NCI-H2029 (cell line): ENCODE measurements around the gene CXorf65.

Source experiments
- DNase-seq: peaks from one replicate; lab custom pipeline; 2025; lab: John Stamatoyannopoulos, UW

Gene CXorf65

DNA sequence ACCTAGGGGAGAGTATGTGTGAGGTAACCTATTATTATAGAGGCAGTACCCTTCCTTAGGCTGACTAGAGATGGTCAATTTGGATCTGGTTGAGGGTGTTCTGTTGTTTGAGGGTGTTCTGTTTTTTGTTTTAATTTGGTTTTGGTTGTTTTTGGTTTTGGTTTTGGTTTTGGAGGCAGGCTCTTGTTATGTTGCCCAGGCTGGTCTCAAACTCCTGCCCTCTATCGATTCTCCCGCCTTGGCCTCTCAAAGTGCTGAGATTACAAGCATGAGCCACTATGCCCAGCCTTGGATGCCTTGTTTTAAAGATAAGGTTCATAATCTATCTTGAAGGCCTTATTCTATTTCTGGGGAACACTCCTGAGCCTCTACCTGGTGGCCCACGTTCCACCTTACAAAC lies 912 bp downstream of the CXorf65 start:
- DNase-seq, result no peak

DNA sequence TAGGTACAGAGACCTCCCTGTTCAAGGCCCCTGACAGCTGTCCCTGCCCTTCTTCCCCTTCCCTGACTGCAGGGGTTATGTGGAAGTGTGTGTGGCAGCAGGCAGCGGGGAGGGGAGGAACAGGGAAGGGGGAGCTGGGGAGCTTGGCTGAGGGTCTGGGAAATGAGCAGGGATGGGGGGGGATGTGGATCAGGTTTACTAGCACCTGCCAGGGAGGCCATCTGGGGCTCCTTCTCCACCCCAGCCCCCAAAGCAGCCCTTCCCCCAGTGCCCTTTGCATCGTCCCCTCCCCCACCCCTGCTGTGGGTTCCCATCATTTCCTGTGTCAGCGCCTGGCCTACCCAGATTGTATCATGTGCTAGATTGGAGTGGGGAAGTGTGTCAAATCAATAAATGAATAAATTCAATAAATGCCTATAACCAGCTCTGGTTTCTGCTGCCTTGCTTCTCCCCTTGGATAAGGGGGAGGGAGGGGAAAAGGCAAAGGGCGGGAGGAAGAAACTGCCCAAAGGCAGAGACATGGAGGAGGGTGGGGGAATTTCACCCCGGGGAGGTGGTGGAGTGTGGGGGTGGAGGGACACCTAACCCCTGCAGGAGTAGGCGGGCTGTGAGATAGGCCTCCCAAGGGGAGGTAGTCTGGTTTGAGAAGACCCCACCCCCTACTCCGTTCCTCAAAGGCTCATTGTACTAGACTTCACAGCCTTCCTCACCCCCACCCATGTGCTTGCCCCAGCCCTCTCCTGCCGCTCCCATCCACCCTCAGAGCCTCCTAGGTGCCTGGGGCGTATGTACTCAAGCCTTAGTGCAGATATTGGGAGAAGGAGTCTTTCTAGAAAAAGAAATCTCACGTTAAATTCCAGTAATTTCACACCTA lies 3.2 kb downstream of the CXorf65 start:
- DNase-seq, result no peak

DNA sequence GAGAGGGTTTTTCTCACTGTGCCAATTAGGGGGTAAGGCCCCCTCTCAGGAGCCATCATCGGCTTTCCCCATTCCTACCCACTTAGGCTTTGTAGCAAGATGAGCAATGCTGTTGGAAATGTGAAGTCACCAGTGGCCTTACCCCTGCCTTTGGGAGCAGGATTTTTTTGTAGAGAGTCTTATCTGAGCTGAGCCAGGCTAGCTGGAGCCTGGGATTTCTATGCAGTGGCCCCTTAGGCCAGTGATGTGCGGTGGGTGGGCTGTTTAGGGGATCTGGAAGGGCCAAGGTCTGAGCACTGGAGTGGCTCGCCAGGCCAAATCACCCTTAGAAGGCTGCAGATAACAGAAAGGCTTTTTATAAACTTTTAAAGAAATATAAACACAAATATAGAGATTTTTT lies 4.2 kb downstream of the CXorf65 start:
- no peak for DNase-seq

DNA sequence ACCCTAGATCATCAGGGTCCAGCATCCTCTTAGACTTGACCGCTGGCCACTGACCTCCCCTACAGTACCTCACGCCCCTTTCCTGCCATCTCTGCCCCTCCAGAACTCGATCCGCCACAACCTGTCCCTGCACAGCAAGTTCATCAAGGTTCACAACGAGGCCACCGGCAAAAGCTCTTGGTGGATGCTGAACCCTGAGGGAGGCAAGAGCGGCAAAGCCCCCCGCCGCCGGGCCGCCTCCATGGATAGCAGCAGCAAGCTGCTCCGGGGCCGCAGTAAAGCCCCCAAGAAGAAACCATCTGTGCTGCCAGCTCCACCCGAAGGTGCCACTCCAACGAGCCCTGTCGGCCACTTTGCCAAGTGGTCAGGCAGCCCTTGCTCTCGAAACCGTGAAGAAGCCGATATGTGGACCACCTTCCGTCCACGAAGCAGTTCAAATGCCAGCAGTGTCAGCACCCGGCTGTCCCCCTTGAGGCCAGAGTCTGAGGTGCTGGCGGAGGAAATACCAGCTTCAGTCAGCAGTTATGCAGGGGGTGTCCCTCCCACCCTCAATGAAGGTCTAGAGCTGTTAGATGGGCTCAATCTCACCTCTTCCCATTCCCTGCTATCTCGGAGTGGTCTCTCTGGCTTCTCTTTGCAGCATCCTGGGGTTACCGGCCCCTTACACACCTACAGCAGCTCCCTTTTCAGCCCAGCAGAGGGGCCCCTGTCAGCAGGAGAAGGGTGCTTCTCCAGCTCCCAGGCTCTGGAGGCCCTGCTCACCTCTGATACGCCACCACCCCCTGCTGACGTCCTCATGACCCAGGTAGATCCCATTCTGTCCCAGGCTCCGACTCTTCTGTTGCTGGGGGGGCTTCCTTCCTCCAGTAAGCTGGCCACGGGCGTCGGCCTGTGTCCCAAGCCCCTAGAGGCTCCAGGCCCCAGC lies 5.7 kb downstream of the CXorf65 start:
- no peak for DNase-seq

DNA sequence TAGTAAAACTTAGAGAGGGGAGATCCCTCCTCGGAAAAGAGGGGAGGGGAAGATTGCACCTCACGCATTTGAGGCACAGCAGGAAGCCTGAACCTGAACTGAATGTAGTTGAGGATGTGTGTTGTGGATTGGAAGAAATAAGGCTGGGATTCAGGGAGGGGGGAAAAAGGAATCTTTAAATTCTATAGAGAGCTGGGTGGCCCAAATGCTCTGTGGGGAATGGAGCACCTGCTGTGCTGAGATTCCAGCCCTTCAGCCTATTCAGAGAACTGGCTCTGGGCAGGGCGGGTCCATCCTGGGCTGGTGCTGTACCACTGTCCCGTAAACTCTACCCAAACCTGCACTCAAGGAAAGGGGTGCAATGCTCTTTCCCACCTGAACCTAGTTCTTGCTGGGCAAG lies 6.8 kb downstream of the CXorf65 start:
- no peak for DNase-seq

DNA sequence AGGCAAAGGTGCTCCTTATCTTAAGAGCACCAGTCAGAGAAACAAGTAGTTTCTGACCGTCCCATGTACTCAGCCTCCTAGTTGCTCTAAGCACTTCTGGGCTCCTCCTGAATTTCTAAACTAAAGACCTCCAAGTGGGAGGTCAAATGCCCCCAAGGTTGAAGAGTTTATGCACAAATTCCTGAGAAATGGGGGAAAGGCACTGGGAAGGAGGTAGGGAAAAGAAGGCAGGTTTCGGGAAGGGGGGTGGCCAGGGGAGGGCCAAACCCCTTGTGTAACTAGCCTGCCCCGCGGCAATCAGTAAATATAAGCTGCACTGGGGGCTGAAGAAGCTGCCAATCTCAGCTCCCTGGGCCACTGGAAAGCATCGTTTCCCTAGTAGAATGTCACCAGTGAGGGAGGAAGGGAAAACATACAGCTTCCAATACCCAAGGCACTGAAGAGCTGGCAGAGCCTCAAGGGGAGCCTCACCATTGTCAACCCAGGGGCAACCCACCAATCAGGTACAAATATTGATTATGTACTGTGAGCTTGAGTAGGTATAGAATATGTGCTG lies 7.5 kb downstream of the CXorf65 start:
- DNase-seq, result no peak

DNA sequence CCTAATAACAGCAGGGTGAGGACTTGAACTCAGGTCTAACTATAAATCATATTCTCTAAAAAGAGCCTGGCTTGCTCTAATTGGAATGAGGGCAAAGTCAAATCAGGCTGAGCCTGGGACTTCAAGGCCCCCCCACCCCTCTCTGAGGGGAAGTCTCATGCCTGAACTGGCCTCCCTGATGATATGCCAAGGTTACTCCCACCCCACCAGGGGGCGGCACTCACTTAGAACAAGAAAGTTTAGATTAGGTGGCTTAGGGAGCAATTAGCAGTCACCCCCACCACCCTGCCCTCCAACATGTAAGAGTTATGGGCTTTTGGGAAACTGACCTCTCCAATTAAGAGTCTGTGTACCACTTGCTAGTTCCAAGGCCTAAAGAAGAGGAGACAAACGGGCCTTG lies 8.2 kb downstream of the CXorf65 start:
- DNase-seq, result no peak

DNA sequence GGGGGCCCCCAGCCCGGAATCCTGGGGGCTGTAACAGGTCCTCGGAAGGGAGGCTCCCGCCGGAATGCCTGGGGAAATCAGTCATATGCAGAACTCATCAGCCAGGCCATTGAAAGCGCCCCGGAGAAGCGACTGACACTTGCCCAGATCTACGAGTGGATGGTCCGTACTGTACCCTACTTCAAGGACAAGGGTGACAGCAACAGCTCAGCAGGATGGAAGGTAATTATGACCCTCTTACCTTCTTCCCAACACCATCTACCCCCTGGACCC lies 9.8 kb downstream of the CXorf65 start:
- no peak for DNase-seq

DNA sequence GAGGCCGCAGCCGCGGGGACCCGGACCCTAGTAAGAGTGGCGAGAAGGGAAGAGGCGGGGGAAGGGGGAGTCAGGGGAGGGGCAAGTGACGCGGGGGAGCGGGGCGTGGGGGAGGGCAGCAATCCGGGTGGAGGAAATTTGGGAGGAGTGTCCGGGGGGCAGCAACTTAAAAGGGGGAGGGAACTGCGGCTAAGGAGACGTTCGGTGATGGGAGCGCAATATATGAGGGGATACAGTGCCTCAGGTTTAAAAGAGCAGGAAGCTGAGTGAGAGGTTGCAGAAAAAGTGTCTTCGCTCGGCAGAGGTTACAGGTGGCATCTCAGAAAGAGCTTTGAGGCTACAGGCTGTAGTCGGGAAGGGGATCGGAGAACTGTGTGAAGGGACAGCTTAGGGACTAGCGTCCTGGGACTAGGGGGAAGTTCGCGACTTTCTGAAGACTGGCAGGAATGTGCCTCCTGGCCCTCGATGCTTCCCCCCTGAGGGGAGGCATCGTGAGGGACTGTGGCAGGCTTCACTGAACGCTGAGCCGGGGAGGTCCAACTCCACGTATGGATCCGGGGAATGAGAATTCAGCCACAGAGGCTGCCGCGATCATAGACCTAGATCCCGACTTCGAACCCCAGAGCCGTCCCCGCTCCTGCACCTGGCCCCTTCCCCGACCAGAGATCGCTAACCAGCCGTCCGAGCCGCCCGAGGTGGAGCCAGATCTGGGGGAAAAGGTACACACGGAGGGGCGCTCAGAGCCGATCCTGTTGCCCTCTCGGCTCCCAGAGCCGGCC lies 10.4 kb downstream of the CXorf65 start:
- DNase-seq, result no peak

DNA sequence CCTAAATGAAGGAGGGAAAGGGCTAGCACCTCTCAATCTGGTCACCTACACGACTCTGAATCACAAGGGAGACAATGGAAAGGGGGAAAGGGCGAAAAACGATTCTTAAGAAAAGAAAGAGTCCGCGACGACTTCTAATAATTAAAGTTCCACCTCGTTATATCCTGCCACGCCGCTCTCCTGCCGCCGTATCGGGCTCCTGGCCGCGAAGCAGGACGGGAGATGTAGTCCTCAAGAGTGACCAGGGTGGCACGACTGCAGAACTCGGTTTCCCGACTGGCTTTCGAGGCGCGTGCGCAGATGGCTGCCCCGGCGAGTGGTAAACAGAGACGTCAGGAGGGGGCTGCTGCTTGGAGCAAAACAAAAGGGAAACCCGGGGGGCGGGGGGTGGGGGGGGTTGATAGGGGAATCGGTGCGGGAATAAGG lies 11.0 kb downstream of the CXorf65 start, which contains the start of gene FOXO4:
Gene FOXO4 (plus strand): TSS at position 297 of the 426 bp plus-strand sequence. CDS start 678 bp downstream, outside the sequence.
- peak; percentile 68 for DNase-seq

DNA sequence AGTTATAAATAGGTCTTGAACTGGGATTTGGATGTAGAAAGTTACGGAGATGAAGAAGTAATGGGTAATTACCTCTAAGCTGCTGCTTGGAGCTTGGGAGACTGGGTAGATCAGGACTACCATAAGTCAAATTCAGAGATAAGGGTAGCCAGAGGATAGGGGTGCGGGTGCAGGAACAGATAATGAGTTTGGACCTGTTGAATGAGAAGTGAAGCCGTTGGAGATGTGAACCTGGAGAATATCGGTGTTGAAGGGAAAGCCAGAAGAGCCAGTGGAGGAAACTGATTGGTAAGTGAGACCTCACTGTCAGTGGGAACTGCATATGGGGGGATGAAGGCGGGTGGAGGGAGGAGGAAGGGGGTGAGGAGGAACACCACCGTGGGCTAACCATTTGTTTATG lies 11.5 kb downstream of the CXorf65 start:
- no peak for DNase-seq

DNA sequence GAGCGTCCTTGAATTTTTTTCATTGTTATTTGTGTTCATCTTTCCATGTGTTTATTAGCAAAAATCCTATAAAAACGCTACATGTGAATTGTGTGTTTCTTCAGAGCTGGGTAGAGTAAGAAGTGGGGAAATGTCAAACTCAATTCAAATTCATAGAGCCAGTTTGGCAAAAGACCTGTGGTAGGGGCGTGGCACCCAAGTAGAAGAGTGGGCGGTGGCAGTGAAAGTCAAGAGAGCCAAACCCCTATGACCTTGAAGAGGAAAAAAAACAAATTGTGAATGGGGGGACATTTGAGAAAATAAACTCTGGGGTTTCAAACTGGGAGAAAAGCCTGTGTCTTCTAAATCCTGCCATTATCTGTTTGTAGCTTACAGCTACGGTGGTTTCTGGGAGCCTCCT lies 15.3 kb downstream of the CXorf65 start:
- no peak for DNase-seq

DNA sequence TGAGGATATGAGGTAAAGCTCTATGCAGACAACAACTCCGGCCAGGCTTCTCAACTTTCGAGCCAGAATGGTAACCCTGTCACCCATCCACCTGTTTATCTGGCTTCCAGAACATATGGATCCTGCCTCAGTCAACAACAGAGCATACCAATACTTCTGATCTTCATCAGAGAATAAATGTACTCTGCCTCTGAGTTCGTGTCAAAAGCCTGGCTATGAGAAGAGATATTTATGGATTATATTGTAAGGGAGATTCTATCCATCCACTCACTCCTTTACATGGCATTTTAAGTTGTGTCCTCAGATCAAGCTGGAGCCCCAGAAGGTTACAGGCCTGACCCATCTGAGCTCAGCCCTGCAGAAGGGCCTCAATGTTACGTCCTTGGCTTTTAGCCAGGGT lies 20.6 kb downstream of the CXorf65 start:
- no peak for DNase-seq

DNA sequence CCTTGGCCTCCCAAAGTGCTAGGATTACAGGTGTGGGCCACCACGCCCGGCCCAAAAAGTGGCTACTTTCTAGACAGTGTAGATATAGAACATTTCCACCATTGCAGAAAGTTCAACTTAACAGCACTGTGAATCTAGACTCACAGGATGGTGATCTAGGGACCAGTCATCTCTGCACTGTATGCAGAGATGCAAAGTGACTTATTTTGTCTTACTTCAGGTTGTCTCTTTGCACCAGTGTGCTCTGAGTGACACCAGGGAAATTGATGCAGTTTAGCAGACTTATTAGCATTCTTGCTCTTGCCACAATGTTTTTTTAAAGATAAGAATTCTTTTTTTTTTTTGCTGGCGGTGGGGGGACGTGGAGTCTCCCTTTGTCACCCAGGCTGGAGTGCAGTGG lies 23.7 kb downstream of the CXorf65 start:
- DNase-seq, result no peak

DNA sequence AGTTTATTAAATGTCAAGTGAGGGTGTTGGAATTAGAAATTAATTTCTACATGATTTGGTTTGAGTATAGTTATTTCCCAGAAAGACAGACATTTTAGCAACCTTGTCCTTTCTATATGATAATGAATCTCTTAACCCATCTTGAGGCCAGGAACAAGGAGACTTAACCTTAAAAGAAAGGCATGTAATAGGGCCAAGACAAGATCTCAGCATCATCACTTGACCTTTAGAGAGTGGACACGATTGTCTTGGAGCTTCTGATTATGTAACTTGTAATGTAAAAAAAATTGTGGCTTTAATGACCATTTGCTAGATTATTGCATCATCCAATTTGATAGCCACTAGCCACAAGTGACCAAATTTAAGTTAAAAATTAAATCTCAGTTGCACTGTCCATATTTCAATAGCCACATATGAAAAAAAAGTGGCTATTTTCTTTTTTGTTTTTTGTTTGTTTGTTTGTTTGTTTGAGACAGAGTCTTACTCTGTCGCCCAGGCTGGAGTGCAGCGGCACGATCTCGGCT lies 24.4 kb downstream of the CXorf65 start:
- DNase-seq, result no peak

DNA sequence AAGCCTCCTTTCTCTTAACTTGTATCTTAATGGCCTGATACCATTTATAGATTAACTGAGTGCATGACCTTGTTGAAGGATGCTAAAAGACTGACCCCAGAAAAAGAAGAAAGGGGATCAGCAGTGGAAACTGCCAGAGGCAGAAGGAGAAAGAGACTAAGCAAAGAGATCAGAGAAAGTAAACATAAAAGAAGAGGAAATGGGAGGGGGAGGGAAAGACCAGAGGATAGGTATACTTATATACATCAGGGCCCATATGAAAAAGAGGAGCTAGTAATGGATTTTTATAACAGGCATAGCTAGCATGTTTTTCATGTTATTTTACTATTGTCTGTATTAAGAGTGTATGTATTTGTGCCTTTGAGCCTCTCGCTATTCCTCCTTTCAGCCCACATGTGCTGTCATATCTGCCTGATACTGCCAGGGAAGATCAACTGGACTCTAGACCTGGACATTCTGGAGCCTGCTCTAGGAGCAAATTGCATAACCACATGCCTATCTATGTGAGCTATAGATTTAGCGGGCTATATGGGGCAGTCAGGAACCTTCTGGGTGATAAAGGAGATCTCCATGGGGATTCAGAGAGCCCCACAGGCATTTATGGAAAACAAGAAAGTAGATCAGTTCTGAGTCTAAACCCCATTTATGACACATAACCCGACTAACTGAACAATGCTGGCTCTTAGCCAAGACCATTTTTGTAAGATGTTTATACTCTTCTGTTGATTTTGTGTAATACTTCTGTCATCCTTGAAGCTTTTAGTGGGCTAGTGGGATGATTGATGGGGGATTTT lies 25.0 kb downstream of the CXorf65 start:
- DNase-seq, result no peak

DNA sequence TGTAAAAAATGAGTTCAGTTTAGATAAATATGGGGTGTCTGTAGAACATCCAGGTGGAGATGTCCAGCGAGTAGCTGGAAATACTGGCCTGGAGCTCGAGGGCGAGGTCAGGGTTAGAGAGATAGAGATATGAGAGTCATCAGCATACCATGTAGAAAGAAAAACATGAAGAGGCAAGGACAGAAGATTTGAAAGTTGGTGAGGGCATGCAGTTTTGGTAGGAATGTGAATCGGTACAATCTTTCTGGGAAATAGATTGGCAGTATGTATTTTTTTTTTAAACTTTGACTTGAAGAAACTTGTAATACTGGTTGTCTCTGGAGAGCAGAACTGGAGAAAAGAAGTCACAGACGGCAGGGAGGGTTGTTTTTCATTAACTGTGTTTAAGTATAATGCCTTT lies 36.0 kb downstream of the CXorf65 start:
- no peak for DNase-seq

DNA sequence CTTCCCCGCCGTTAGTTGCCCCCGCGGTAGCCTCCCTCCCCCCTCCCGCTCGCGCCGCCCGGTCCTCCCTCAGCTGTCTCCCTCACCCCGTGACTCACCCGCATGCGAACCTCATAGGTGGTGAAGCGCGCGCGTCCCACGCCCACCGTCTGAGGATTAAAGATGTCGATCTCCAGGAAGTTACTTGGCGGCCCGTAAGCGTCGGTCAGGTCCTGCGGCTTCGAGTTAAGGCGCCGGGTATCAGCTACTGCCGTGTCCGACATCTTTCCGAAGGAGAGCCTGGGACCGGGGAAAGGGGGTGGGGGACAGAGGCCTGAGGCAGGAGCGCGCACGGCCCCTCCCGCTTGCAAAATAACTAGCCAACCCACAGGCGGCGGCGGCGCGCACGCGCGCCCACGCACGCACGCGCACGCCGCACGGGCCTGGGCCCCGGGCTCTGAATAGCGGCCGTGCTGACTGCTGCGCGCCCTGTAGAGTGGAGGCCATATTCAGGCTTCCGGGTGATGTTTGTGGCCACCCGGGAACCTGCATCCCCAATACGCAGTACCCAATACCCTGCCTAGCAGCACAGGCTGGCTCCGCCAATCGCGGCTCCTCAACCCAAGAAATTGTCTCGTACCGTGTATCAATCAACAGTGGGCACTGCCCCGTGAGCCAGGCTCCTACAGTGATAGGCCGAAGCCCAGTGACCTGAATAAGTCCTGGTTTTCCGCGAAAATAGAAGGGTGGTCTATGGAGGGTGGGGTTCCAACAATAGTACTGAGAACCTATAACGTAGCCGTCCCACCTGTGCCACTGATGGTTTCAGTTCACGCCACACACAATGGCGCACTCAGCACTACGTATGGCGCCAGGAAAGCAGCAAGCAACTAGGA lies 38.3 kb downstream of the CXorf65 start, which contains the start of gene SNX12:
Gene SNX12 (minus strand): TSS at position 291 of the 875 bp plus-strand sequence. CDS start 28 bp downstream, at position 263.
- DNase-seq, result peak; percentile 83

DNA sequence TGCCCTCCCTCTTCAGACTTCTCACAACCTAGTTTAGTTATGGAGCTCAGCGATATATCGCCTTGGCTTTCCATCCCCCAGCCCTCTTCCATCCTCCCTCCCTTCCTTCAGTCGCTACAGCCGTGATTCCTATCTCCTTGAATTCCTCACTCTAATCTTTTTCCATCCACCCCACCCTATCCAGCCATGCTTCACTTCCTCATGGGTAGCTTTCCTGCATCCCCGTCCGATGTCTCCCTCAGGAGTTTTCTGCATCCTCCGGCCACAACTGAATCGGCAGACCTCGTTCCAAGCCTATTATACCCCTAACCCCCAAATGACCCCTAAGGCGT lies 38.9 kb downstream of the CXorf65 start:
- no peak for DNase-seq

DNA sequence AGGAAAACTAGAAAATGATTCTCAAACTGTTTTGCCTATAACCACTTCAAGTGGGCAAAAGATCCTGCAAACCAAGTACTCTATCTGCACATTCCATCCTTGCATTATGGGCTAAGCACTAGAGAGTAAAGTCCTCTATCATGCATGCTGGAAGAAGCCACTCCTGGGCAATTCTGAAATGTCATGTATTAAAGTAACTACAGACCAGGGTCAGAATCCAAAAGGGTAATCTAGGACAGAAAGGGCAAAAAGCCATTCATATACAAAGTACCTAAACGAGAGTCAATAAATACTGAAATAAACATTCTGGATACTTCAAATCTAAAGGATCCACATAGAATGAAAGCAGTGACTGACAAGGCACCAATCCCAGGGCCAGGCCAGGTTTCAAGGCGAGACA lies 39.5 kb downstream of the CXorf65 start:
- DNase-seq, result no peak
